NCI-H187 (cell line): Measurements from ENCODE around the gene PTCSC3.

Source experiments
- DNase-seq, 2 experiments: peaks; one replicate each; lab custom pipeline; 2025; lab: John Stamatoyannopoulos, UW

The PTCSC3 gene

GRCh38 chr14:36176524-36176923, at the start of gene PTCSC3:
PTCSC3 (minus strand) TSS chr14:36176722.
- DNase-seq = no peak

- no peak for DNase-seq
Measured at GRCh38 chr14:36226164-36226563, 49.6 kb upstream of the PTCSC3 start.

- DNase-seq = no peak
Measured at GRCh38 chr14:36224176-36224575, 47.7 kb upstream of the PTCSC3 start.

- DNase-seq = no peak
Measured at GRCh38 chr14:36223558-36223957, 47.0 kb upstream of the PTCSC3 start.

- no peak for DNase-seq
Measured at GRCh38 chr14:36222952-36223468, 46.5 kb upstream of the PTCSC3 start.

- DNase-seq = no peak
Measured at GRCh38 chr14:36222337-36222736, 45.8 kb upstream of the PTCSC3 start.

GRCh38 chr14:36221112-36221511, 44.6 kb upstream of the PTCSC3 start:
- DNase-seq = peak in 1 of 2 experiments; percentile 28

- DNase-seq = peak in 1 of 2 experiments; percentile 78
Measured at GRCh38 chr14:36217732-36218131, 41.2 kb upstream of the PTCSC3 start.

- DNase-seq = peak in 1 of 2 experiments; percentile 67
Measured at GRCh38 chr14:36217027-36217426, 40.5 kb upstream of the PTCSC3 start.

- no peak for DNase-seq
Measured at GRCh38 chr14:36215217-36215598, 38.7 kb upstream of the PTCSC3 start.

- peak in 1 of 2 experiments; percentile 70 for DNase-seq
Measured at GRCh38 chr14:36214476-36215216, 38.1 kb upstream of the PTCSC3 start.

GRCh38 chr14:36212987-36213386, 36.5 kb upstream of the PTCSC3 start:
- no peak for DNase-seq

GRCh38 chr14:36212577-36212976, 36.1 kb upstream of the PTCSC3 start:
- DNase-seq = no peak

- DNase-seq = no peak
Measured at GRCh38 chr14:36208690-36209278, 32.3 kb upstream of the PTCSC3 start.

GRCh38 chr14:36207500-36207899, 31.0 kb upstream of the PTCSC3 start:
- no peak for DNase-seq

GRCh38 chr14:36204461-36205073, 28.0 kb upstream of the PTCSC3 start:
- DNase-seq = no peak

- DNase-seq = no peak
Measured at GRCh38 chr14:36198378-36198777, 21.9 kb upstream of the PTCSC3 start.

GRCh38 chr14:36194663-36195062, 18.1 kb upstream of the PTCSC3 start:
- DNase-seq = peak; percentile 66 to 77

- DNase-seq = no peak
Measured at GRCh38 chr14:36192530-36192929, 16.0 kb upstream of the PTCSC3 start.

GRCh38 chr14:36183402-36183801, 6.9 kb upstream of the PTCSC3 start:
- DNase-seq = no peak

GRCh38 chr14:36181417-36181816, 4.9 kb upstream of the PTCSC3 start:
- no peak for DNase-seq

GRCh38 chr14:36177489-36177888, 967 bp upstream of the PTCSC3 start:
- DNase-seq = no peak
